ENCODE measurements around the gene C9orf153.

Gene C9orf153

GRCh38 chr9:86274821-86275643 lies 15.6 kb upstream of the C9orf153 start:
- no peak for DNase-seq (ENCODE audit: low spot score)
- in situ Hi-C loops (cut with MboI; ENCODE audit: low pct_unique_long_range_greater_than_20kb, low sequenced_read_pairs, unreplicated experiment), result loop anchor here (25.0 kb wide), 1 partner anchor 463 kb away; no protein-coding TSS in a partner anchor
- TF ChIP-seq CTCF (IDR thresholded peaks at IDR 0.05; ENCODE audit: extremely low read depth, insufficient read depth, missing control alignments), result no peak

GRCh38 chr9:86272221-86272620 lies 12.8 kb upstream of the C9orf153 start:
- no peak for DNase-seq (ENCODE audit: low spot score)
- no peak for TF ChIP-seq CTCF (IDR thresholded peaks at IDR 0.05; ENCODE audit: extremely low read depth, insufficient read depth, missing control alignments)
- in situ Hi-C loops (cut with MboI; ENCODE audit: low pct_unique_long_range_greater_than_20kb, low sequenced_read_pairs, unreplicated experiment), result no loop called here

- DNase-seq (ENCODE audit: low spot score), result no peak
- TF ChIP-seq CTCF (IDR thresholded peaks at IDR 0.05; ENCODE audit: extremely low read depth, insufficient read depth, missing control alignments), result no peak
- in situ Hi-C loops (cut with MboI; ENCODE audit: low pct_unique_long_range_greater_than_20kb, low sequenced_read_pairs, unreplicated experiment), result no loop called here
Measured at GRCh38 chr9:86263876-86264275, 4.4 kb upstream of the C9orf153 start.

- no peak for DNase-seq (ENCODE audit: low spot score)
- no peak for TF ChIP-seq CTCF (IDR thresholded peaks at IDR 0.05; ENCODE audit: extremely low read depth, insufficient read depth, missing control alignments)
- in situ Hi-C loops (cut with MboI; ENCODE audit: low pct_unique_long_range_greater_than_20kb, low sequenced_read_pairs, unreplicated experiment), result no loop called here
Measured at GRCh38 chr9:86262492-86262891, 3.0 kb upstream of the C9orf153 start.

GRCh38 chr9:86257391-86257790 lies 2.1 kb downstream of the C9orf153 start:
- DNase-seq (ENCODE audit: low spot score), result no peak
- in situ Hi-C loops (cut with MboI; ENCODE audit: low pct_unique_long_range_greater_than_20kb, low sequenced_read_pairs, unreplicated experiment), result no loop called here
- TF ChIP-seq CTCF (IDR thresholded peaks at IDR 0.05; ENCODE audit: extremely low read depth, insufficient read depth, missing control alignments), result no peak

DNA sequence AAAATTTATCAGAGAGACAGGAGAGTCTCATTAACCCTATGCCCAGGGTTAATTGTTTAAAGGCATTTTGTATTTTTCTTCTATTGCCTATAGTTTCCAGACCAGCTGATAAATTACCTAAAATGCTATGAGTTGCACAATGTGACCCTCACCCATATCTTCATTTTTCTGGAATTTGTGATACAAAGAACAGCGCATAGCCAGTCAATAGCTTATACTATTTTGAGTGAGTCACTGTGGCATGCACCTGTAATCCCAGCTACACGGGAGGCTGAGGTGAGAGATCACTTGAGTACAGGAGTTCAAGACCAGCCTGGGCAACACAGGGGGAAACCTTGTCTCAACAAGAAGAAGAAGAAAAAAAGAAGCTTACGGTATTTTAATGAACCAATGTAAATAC lies 2.8 kb downstream of the C9orf153 start:
- in situ Hi-C loops (cut with MboI; ENCODE audit: low pct_unique_long_range_greater_than_20kb, low sequenced_read_pairs, unreplicated experiment), result no loop called here
- no peak for DNase-seq (ENCODE audit: low spot score)
- no peak for TF ChIP-seq CTCF (IDR thresholded peaks at IDR 0.05; ENCODE audit: extremely low read depth, insufficient read depth, missing control alignments)

Measured in GM13977 (cell line).